DND-41 (cell line): ENCODE measurements around the gene TOP3A.

ENCODE experiments used
- EZH2 ChIP-seq: IDR thresholded peaks from 3 replicates; pipeline ENCODE4 v1.6.1; 2012; ENCODE audit warnings: borderline replicate concordance, low read depth, mild to moderate bottlenecking, moderate library complexity, low read length, inconsistent platforms; ENCODE audit not compliant: severe bottlenecking
- TF ChIP-seq, protein P1 (sequence below): IDR thresholded peaks from 2 replicates; pipeline ENCODE4 v1.5.1; 2012; ENCODE audit warnings: borderline replicate concordance, low read length, moderate library complexity, mild to moderate bottlenecking; ENCODE audit not compliant: poor library complexity, severe bottlenecking; ENCODE audit errors: extremely low read depth

DNA sequence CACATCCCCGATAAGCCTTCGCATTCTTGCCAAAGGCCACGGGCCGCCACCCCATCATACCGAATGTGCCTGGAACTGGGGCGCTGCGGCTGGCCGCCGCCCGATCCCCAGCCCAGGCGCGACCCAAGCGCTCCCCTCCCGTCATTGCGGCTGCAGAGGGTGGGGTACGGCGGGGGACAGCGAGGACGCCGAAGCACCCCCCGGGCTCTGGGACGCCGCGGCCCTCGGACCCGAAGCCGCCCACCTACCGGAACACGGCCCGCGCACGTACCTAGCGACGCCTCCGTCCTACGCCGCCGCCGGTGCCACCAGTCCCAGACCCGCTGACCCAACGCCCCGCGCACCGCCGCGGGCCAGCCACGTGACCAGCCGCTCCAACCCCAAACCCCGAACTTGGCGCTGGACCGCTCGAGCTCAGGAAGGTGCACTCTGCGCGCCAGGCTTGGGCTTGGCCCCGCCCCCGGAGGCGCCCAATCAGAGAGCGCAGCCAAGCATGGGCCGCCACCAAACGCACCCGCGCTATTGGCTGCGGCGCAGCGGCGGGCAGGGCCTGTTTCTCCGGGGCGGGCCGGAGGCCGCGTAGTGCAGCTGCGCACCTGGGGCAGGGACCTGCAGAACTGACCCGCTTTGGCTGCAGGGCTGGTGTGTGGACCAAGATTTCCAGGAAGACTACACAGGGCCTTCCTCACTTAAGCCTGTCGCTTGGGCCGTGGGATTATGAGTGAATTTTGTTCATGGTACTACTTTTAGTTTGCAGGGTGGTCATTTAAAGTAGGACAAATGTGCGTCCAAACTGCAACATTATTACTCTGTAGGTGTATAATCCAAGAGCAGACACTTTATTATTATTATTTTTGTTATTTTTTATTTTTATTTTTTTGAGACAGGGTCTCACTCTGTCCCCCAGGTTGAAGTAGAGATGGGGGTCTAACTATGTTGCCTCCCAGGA, 48.6 kb upstream of the TOP3A start, which contains the start of gene SHMT1:
- TF ChIP-seq, protein P1, sequence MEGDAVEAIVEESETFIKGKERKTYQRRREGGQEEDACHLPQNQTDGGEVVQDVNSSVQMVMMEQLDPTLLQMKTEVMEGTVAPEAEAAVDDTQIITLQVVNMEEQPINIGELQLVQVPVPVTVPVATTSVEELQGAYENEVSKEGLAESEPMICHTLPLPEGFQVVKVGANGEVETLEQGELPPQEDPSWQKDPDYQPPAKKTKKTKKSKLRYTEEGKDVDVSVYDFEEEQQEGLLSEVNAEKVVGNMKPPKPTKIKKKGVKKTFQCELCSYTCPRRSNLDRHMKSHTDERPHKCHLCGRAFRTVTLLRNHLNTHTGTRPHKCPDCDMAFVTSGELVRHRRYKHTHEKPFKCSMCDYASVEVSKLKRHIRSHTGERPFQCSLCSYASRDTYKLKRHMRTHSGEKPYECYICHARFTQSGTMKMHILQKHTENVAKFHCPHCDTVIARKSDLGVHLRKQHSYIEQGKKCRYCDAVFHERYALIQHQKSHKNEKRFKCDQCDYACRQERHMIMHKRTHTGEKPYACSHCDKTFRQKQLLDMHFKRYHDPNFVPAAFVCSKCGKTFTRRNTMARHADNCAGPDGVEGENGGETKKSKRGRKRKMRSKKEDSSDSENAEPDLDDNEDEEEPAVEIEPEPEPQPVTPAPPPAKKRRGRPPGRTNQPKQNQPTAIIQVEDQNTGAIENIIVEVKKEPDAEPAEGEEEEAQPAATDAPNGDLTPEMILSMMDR: no peak
- TF ChIP-seq EZH2: no peak
